ENCODE measurements around the gene RHBDF1.

DNA sequence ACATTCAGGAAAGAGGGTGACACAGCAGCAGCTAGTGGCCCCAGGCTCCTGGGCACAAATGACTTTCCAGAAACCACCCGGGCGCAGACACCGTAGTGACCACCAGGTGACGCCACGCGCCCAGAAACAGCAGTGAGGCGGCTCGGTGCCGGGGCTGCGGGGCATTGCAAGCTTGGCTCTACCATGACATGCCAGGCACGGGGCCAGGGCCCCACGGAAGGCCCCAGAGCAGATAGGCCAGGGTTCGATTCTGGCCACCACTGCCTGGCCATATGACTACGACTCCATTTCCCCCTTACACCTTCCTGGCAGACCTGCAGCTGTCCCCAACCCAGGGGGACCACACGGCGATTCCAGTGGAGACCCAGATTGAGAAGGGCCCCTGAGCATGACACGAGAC lies 6.7 kb downstream of the RHBDF1 start:
- TF ChIP-seq, protein P1, sequence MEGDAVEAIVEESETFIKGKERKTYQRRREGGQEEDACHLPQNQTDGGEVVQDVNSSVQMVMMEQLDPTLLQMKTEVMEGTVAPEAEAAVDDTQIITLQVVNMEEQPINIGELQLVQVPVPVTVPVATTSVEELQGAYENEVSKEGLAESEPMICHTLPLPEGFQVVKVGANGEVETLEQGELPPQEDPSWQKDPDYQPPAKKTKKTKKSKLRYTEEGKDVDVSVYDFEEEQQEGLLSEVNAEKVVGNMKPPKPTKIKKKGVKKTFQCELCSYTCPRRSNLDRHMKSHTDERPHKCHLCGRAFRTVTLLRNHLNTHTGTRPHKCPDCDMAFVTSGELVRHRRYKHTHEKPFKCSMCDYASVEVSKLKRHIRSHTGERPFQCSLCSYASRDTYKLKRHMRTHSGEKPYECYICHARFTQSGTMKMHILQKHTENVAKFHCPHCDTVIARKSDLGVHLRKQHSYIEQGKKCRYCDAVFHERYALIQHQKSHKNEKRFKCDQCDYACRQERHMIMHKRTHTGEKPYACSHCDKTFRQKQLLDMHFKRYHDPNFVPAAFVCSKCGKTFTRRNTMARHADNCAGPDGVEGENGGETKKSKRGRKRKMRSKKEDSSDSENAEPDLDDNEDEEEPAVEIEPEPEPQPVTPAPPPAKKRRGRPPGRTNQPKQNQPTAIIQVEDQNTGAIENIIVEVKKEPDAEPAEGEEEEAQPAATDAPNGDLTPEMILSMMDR (IDR thresholded peaks at IDR 0.05; ENCODE audit: insufficient read depth, low read length): peak; percentile 96
- TF ChIP-seq POLR2AphosphoS5 (IDR thresholded peaks at IDR 0.05; ENCODE audit: low read depth): no peak
- no peak for TF ChIP-seq GABPA (IDR thresholded peaks at IDR 0.05; ENCODE audit: low read depth)
- TF ChIP-seq, protein P2, sequence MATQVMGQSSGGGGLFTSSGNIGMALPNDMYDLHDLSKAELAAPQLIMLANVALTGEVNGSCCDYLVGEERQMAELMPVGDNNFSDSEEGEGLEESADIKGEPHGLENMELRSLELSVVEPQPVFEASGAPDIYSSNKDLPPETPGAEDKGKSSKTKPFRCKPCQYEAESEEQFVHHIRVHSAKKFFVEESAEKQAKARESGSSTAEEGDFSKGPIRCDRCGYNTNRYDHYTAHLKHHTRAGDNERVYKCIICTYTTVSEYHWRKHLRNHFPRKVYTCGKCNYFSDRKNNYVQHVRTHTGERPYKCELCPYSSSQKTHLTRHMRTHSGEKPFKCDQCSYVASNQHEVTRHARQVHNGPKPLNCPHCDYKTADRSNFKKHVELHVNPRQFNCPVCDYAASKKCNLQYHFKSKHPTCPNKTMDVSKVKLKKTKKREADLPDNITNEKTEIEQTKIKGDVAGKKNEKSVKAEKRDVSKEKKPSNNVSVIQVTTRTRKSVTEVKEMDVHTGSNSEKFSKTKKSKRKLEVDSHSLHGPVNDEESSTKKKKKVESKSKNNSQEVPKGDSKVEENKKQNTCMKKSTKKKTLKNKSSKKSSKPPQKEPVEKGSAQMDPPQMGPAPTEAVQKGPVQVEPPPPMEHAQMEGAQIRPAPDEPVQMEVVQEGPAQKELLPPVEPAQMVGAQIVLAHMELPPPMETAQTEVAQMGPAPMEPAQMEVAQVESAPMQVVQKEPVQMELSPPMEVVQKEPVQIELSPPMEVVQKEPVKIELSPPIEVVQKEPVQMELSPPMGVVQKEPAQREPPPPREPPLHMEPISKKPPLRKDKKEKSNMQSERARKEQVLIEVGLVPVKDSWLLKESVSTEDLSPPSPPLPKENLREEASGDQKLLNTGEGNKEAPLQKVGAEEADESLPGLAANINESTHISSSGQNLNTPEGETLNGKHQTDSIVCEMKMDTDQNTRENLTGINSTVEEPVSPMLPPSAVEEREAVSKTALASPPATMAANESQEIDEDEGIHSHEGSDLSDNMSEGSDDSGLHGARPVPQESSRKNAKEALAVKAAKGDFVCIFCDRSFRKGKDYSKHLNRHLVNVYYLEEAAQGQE (IDR thresholded peaks at IDR 0.05; ENCODE audit: insufficient replicate concordance, low read depth): no peak
- TF ChIP-seq SPI1 (IDR thresholded peaks at IDR 0.05; ENCODE audit: borderline replicate concordance, low read depth): no peak
